ENCODE data around the gene TNFSF9. TPM values are rescaled to one million over a fixed set of nuclear protein-coding genes. Genes with fewer than 3 reads are reported as not detected.

TNFSF9 gene
- total RNA-seq: 4.6 and 5.5 TPM in 2 replicates

DNA sequence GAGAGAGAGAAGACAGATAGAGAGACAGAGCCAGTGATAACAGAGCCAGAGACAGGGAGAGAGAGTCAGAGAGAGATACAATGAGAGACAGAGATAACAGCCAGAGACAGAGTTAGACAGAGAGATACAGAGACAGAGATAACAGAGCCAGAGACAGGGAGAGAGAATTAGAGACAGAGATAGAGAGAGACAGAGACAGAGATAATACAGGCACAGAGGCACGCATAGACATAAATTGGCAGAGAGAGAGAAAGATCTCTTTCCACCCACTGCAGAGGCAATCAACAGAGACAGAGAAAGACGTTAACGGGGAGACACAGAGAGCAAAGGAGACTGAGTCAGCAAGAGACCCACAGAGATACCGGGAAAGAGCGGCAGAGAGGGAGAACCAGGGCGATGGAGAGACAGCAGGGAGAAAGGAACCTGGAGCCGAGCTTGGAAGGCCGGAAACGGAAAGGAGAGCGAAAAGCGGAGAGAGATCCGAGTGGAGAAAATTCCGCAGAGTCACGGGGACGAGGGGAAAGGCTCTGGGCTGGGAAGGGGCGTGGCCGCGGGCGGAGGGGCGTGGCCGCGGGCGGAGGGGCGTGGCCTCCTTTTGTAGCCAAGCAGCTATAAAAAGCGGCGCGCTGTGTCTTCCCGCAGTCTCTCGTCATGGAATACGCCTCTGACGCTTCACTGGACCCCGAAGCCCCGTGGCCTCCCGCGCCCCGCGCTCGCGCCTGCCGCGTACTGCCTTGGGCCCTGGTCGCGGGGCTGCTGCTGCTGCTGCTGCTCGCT lies at the start of gene TNFSF9:
TNFSF9 (plus strand) TSS at position 641 of the 777 bp plus-strand sequence; CDS start at position 652, 11 bp downstream.
- peak; percentile 68 for DNase-seq (ENCODE audit: low read depth)
- Histone ChIP-seq H3K27me3 (ENCODE audit: control insufficient read depth, insufficient read depth, low read length) (no peaks in the 10 kb centered on the region), H3K4me3 (ENCODE audit: low read depth, low read length) (peak within 1 kb of the TSS; percentile 62), H3K36me3 (ENCODE audit: control insufficient read depth, insufficient read depth, low read length) (no peaks in the 10 kb centered on the region)
- FAIRE-seq: no peak
- TF ChIP-seq, protein P1, sequence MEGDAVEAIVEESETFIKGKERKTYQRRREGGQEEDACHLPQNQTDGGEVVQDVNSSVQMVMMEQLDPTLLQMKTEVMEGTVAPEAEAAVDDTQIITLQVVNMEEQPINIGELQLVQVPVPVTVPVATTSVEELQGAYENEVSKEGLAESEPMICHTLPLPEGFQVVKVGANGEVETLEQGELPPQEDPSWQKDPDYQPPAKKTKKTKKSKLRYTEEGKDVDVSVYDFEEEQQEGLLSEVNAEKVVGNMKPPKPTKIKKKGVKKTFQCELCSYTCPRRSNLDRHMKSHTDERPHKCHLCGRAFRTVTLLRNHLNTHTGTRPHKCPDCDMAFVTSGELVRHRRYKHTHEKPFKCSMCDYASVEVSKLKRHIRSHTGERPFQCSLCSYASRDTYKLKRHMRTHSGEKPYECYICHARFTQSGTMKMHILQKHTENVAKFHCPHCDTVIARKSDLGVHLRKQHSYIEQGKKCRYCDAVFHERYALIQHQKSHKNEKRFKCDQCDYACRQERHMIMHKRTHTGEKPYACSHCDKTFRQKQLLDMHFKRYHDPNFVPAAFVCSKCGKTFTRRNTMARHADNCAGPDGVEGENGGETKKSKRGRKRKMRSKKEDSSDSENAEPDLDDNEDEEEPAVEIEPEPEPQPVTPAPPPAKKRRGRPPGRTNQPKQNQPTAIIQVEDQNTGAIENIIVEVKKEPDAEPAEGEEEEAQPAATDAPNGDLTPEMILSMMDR (IDR thresholded peaks at IDR 0.05; ENCODE audit: insufficient read depth, low read length, severe bottlenecking): no peak

DNA sequence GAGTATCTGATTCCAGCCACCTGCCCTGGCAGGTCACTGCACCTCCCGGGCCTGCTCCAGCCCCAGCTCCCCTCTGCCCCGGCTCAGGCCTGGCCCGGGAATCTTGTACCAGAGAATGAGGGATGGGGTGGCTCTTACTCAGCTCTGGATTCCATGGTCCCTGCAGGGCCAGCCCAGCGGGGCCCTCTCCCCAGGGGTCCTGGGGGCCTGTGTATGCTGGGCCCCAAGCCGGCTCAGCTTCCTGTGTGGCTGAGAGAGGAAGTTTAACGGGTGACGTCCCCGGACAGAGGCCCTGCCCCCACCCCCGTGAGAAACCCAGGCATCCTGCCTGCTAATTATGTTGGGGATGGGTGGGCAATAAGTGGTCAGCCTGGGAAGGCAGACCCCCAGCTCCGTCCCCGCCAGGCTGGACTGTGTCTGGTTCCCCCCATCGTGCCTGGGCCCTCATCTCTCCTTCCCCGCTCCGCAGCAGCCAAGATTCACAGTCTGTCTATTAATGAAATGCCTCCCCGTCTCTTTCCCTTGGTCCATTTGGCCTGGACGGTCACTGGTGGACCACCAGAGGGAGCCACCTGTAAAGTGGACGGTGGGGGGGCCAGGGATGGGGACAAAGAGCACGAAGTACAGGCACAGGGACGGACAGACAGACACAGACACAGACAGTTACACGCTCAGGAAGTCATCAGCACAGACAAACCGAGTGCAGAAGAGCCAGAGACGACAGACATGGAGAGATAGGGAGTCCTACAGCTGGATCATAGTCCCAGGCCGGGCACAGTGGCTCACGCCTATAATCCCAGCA lies 49.1 kb upstream of the TNFSF9 start, which contains the start of gene DENND1C:
DENND1C (minus strand) TSS at position 247 of the 802 bp plus-strand sequence; CDS start at position 155, 92 bp downstream.
- TF ChIP-seq, protein P1 (IDR thresholded peaks at IDR 0.05; ENCODE audit: insufficient read depth, low read length, severe bottlenecking): peak; percentile 5
- Histone ChIP-seq H3K36me3 (ENCODE audit: control insufficient read depth, insufficient read depth, low read length) (no peaks in the 10 kb centered on the region), H3K27me3 (ENCODE audit: control insufficient read depth, insufficient read depth, low read length) (no peaks in the 10 kb centered on the region), H3K4me3 (ENCODE audit: low read depth, low read length) (no peak within 1 kb of the TSS)
- FAIRE-seq (no peak), DNase-seq (ENCODE audit: low read depth) (no peak)

GRCh38 chr19:6482343-6482686 lies 48.5 kb upstream of the TNFSF9 start:
- no peak for DNase-seq (ENCODE audit: low read depth)
- H3K36me3 ChIP-seq (ENCODE audit: control insufficient read depth, insufficient read depth, low read length): no peaks in the 10 kb centered on the region
- no peaks in the 10 kb centered on the region for H3K27me3 ChIP-seq (ENCODE audit: control insufficient read depth, insufficient read depth, low read length)
- FAIRE-seq: no peak
- TF ChIP-seq, protein P1 (IDR thresholded peaks at IDR 0.05; ENCODE audit: insufficient read depth, low read length, severe bottlenecking): no peak
- no peak overlapping the region for H3K4me3 ChIP-seq (ENCODE audit: low read depth, low read length)

- TF ChIP-seq, protein P1 (IDR thresholded peaks at IDR 0.05; ENCODE audit: insufficient read depth, low read length, severe bottlenecking): no peak
- FAIRE-seq (no peak), DNase-seq (ENCODE audit: low read depth) (no peak)
- Histone ChIP-seq H3K36me3 (ENCODE audit: control insufficient read depth, insufficient read depth, low read length) (no peaks in the 10 kb centered on the region), H3K4me3 (ENCODE audit: low read depth, low read length) (no peak overlapping the region), H3K27me3 (ENCODE audit: control insufficient read depth, insufficient read depth, low read length) (no peaks in the 10 kb centered on the region)
Observed at GRCh38 chr19:6483235-6483634, 47.6 kb upstream of the TNFSF9 start.

GRCh38 chr19:6484230-6484629 lies 46.6 kb upstream of the TNFSF9 start:
- no peak for FAIRE-seq
- TF ChIP-seq, protein P1 (IDR thresholded peaks at IDR 0.05; ENCODE audit: insufficient read depth, low read length, severe bottlenecking): no peak
- DNase-seq (ENCODE audit: low read depth): no peak

More at GRCh38 chr19:6484230-6484629, 46.6 kb upstream of the TNFSF9 start:
- H3K36me3 ChIP-seq (ENCODE audit: control insufficient read depth, insufficient read depth, low read length): no peaks in the 10 kb centered on the region
- no peaks in the 10 kb centered on the region for H3K27me3 ChIP-seq (ENCODE audit: control insufficient read depth, insufficient read depth, low read length)
- no peak overlapping the region for H3K4me3 ChIP-seq (ENCODE audit: low read depth, low read length)

Data from bronchial epithelial cell (primary cell).